HepG2 (cell line): ENCODE results near the gene GCHFR. TPM values are rescaled to one million over a fixed set of nuclear protein-coding genes. Genes with fewer than 3 reads are reported as not detected.

ENCODE experiments used
- ATAC-seq: fragments of 200-7000 bp; cut with Tn5 transposase; 3 replicates; pipeline ENCODE4 v1.9.1; 2020; ENCODE audit warnings: mild to moderate bottlenecking, moderate library complexity
- BruUV-seq: library from RNA; stranded (reverse); fragments of 400-500 nt; replicated peaks from 2 replicates; lab custom pipeline; 2021; lab: Mats Ljungman, UMichigan
- CTCF ChIA-PET: fragments of 300-600 bp; formaldehyde crosslinking; extraction: SDS; loops from one replicate; lab custom pipeline; 2021; ENCODE audit warnings: low total read pairs, inconsistent platforms, low intra/inter-chr PET ratio; lab: Yijun Ruan, JAX
- POLR2A ChIA-PET: fragments of 350-600 bp; sonication (Branson Sonifier 250); formaldehyde crosslinking; loops from one replicate; lab custom pipeline; 2020; ENCODE audit warnings: antibody characterized with exemption, inconsistent platforms; lab: Yijun Ruan, JAX
- DNase-seq: peaks from one replicate; pipeline ENCODE4 v3.0.0-alpha.2; 2015; ENCODE audit warnings: low spot score
- FAIRE-seq: peaks from 3 replicates; lab custom pipeline; 2011; peaks lifted over from hg19 to GRCh38; lab: Jason Lieb, UNC
- H2AFZ ChIP-seq: one replicate; pipeline ENCODE4 v1.6.1; 2011; ENCODE audit warnings: low read length, inconsistent platforms
- H3K27ac ChIP-seq: fragments of 300-600 bp; 3 replicates; pipeline ENCODE4 v1.8.0; 2011; ENCODE audit warnings: mixed run types, mild to moderate bottlenecking, mixed read lengths, low read length, inconsistent platforms; ENCODE audit not compliant: insufficient read depth; ENCODE audit errors: extremely low read length
- H3K27me3 ChIP-seq, 2 experiments: fragments of 200-600 bp in 1 of 2; 2 replicates in 1 of 2; 3 replicates in 1 of 2; pipeline versions ENCODE4 v1.6.0 to v1.8.0; 2011; ENCODE audit warnings: low read length in 2 of 2, mild to moderate bottlenecking in 2 of 2, moderate library complexity in 2 of 2, inconsistent platforms in 1 of 2; ENCODE audit not compliant: insufficient read depth in 2 of 2, control insufficient read depth in 1 of 2
- H3K36me3 ChIP-seq, 2 experiments: fragments of 200-600 bp in 1 of 2; replicated peaks in 1 of 2; 2 replicates in 1 of 2; 3 replicates in 1 of 2; pipeline versions ENCODE4 v1.5.1 to v1.8.0; 2011; ENCODE audit warnings: low read length in 2 of 2, inconsistent platforms in 1 of 2; ENCODE audit not compliant: insufficient read depth in 2 of 2, control insufficient read depth in 1 of 2
- H3K4me1 ChIP-seq: 2 replicates; pipeline ENCODE4 v1.5.1; 2012; ENCODE audit warnings: low read length, inconsistent platforms; ENCODE audit not compliant: insufficient read depth
- H3K4me2 ChIP-seq: 2 replicates; pipeline ENCODE4 v1.6.0; 2011; ENCODE audit warnings: low read depth, low read length, inconsistent platforms
- H3K4me3 ChIP-seq, 3 experiments: fragments of 200-600 bp in 1 of 3; sonication (generic), shearing (Covaris generic) in 1 of 3; replicated peaks in 1 of 3; 2 replicates each; pipeline ENCODE4 v1.5.1; 2011 to 2016; ENCODE audit warnings: low read length in 3 of 3, inconsistent platforms in 2 of 3, low read depth in 2 of 3, mild to moderate bottlenecking in 2 of 3, control low read depth in 1 of 3, mixed read lengths in 1 of 3; ENCODE audit not compliant: insufficient read depth in 1 of 3
- H3K79me2 ChIP-seq: one replicate; pipeline ENCODE4 v1.6.1; 2011; ENCODE audit warnings: low read length, inconsistent platforms; ENCODE audit not compliant: insufficient read depth
- H3K9ac ChIP-seq: 2 replicates; pipeline ENCODE4 v1.6.0; 2011; ENCODE audit warnings: mild to moderate bottlenecking, low read depth, low read length, inconsistent platforms; ENCODE audit not compliant: insufficient read depth
- H3K9me3 ChIP-seq: 2 replicates; pipeline ENCODE4 v1.5.1; 2012; ENCODE audit warnings: mild to moderate bottlenecking, low read length
- H4K20me1 ChIP-seq: 2 replicates; pipeline ENCODE4 v1.6.0; 2011; ENCODE audit warnings: inconsistent platforms, mild to moderate bottlenecking, low read length, moderate library complexity; ENCODE audit not compliant: insufficient read depth
- ARHGAP35 ChIP-seq: sonication (generic); formaldehyde crosslinking; IDR thresholded peaks from 2 replicates; pipeline ENCODE4 v1.9.0; 2022; ENCODE audit warnings: mild to moderate bottlenecking, inconsistent platforms, moderate library complexity, missing genetic modification reagents, borderline replicate concordance
- CHD4 ChIP-seq: fragments of 200-600 bp; sonication (generic); IDR thresholded peaks from 2 replicates; pipeline ENCODE4 v1.7.0; 2017; ENCODE audit warnings: mild to moderate bottlenecking, low read length, borderline replicate concordance
- FOXC1 ChIP-seq: sonication (generic); formaldehyde crosslinking; IDR thresholded peaks from 2 replicates; pipeline ENCODE4 v1.8.0; 2022; ENCODE audit warnings: mild to moderate bottlenecking, missing genetic modification reagents, borderline replicate concordance
- NFRKB ChIP-seq: fragments of 450-650 bp; IDR thresholded peaks from 2 replicates; pipeline ENCODE4 v1.6.1; 2017
- PAWR ChIP-seq: sonication (generic); formaldehyde crosslinking; IDR thresholded peaks from 2 replicates; pipeline ENCODE4 v1.4.0; 2020; ENCODE audit warnings: missing genetic modification reagents, mild to moderate bottlenecking, borderline replicate concordance
- STAT5B ChIP-seq: sonication (generic); formaldehyde crosslinking; IDR thresholded peaks from 2 replicates; pipeline ENCODE4 v1.4.0; 2020; ENCODE audit warnings: missing genetic modification reagents
- ZNF569 ChIP-seq: sonication (generic); formaldehyde crosslinking; IDR thresholded peaks from 2 replicates; pipeline ENCODE4 v1.5.0; 2020; ENCODE audit warnings: mild to moderate bottlenecking, missing genetic modification reagents, moderate library complexity, borderline replicate concordance
- WGBS: methylation state at CpG from one replicate; pipeline ENCODE4 v1.1.6; 2017; ENCODE audit warnings: low lambda C conversion rate; 5-methylcytosine and 5-hydroxymethylcytosine counted together
- in situ Hi-C: cut with HindIII; loops from 2 replicates; pipeline ENCODE4 v1.10.0; 2017; ENCODE audit warnings: low pct_unique_long_range_greater_than_20kb; ENCODE audit not compliant: extremely low pct_ligation_motif_present
- intact Hi-C: fragments of 100-400 bp; cut with micrococcal nuclease; formaldehyde crosslinking; loops from one replicate; pipeline ENCODE4 v1.10.0; 2022; ENCODE audit not compliant: unreplicated experiment
- polyA plus RNA-seq, 8 experiments: library from polyadenylated mRNA; depleted of rRNA in 3 of 8; stranded (reverse) in 7 of 8; unstranded in 1 of 8; fragments of >200 nt; fragmentation: Illumina TruSeq in 4 of 8; extraction: Trizol in 4 of 8; gene quantifications; 2 replicates each; pipeline versions ENCODE4 v1.2.1 to v1.2.3, GENCODE V29; 2011 to 2016; ENCODE audit warnings: low read depth in 4 of 8, missing spikeins in 1 of 8, mixed read lengths in 1 of 8; ENCODE audit not compliant: insufficient read depth in 1 of 8
- total RNA-seq, 5 experiments: library from RNA; depleted of rRNA; stranded (reverse); fragments of >200 nt; fragmentation: Illumina TruSeq; extraction: Trizol; gene quantifications; 2 replicates each; pipeline ENCODE4 v1.2.3, GENCODE V29; 2016; ENCODE audit warnings: low read depth in 1 of 5
- TF ChIP-seq, protein P1 (sequence below): sonication (generic); formaldehyde crosslinking; IDR thresholded peaks from 2 replicates; pipeline ENCODE4 v1.4.0; 2020; ENCODE audit warnings: missing genetic modification reagents, mild to moderate bottlenecking, borderline replicate concordance

The GCHFR gene
- total and polyA plus RNA-seq, 2 of the 13 experiments (the other 11 are each of a cell fraction or from before 2014, with no cell fraction given) = 51.5 to 92.4 TPM

- no peak for TF ChIP-seq FOXC1 (CRISPR knock-in tag)
- TF ChIP-seq STAT5B = no peak
- TF ChIP-seq NFRKB = no peak
These were observed 6.4 kb downstream of the GCHFR start (continued) for GRCh38 chr15:40770147-40770721.

DNA sequence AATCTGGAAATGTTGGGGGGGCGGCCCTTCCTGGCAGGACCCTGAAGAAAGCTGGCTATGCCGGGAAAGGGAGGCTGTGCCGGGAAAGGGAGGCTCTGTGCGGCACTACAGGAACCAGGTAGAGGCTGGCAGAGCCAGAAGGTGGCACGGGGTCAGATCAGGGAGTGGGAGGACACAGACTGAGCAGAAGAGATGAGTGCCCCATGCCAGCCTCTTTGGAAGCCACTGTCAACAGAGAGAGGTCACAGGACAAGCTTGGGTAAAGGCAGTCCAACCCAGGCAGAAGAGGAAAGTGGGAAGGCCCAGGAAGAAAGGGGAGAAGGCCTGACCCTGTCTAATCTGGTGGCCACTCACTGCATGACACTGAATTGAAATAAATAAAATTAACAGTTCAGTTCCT lies 7.4 kb downstream of the GCHFR start:
- FAIRE-seq (no peak), DNase-seq (no peak)
- CTCF ChIA-PET = no interaction called here

More for the DNA sequence above, 7.4 kb downstream of the GCHFR start:
- POLR2A ChIA-PET = interaction anchor here (1.8 kb wide), 1 partner anchor 8 kb away, joined by 6 read pairs; the partner anchor contains the start of gene GCHFR
- H3K27ac ChIP-seq = no peak overlapping the region
- peaks cover under 1% of the 10 kb centered on the region for H3K4me1 ChIP-seq
- no peaks in the 10 kb centered on the region for H3K79me2 ChIP-seq
- peaks cover 23 to 44% of the 10 kb centered on the region in 2 experiments; a peak in 4 of 5 replicates for H3K36me3 ChIP-seq
- no peaks in the 10 kb centered on the region for H3K27me3 ChIP-seq
- no peak overlapping the region for H2AFZ ChIP-seq
- no peaks in the 10 kb centered on the region for H4K20me1 ChIP-seq
- in situ Hi-C loops = no loop called here
- WGBS = 99% methylated on average over 4 of the region's 5 CpGs
- intact Hi-C loops = no loop called here
- no TSS peak for BruUV-seq
- no peak overlapping the region for H3K9ac ChIP-seq
- no peak overlapping the region for H3K4me3 ChIP-seq
- no peak for ATAC-seq
- no peak for TF ChIP-seq PAWR (CRISPR knock-in tag)
- TF ChIP-seq ARHGAP35 = no peak
- TF ChIP-seq ZNF569 (CRISPR knock-in tag) = no peak
- no peak for TF ChIP-seq CHD4
- TF ChIP-seq, protein P1, sequence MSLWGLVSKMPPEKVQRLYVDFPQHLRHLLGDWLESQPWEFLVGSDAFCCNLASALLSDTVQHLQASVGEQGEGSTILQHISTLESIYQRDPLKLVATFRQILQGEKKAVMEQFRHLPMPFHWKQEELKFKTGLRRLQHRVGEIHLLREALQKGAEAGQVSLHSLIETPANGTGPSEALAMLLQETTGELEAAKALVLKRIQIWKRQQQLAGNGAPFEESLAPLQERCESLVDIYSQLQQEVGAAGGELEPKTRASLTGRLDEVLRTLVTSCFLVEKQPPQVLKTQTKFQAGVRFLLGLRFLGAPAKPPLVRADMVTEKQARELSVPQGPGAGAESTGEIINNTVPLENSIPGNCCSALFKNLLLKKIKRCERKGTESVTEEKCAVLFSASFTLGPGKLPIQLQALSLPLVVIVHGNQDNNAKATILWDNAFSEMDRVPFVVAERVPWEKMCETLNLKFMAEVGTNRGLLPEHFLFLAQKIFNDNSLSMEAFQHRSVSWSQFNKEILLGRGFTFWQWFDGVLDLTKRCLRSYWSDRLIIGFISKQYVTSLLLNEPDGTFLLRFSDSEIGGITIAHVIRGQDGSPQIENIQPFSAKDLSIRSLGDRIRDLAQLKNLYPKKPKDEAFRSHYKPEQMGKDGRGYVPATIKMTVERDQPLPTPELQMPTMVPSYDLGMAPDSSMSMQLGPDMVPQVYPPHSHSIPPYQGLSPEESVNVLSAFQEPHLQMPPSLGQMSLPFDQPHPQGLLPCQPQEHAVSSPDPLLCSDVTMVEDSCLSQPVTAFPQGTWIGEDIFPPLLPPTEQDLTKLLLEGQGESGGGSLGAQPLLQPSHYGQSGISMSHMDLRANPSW (CRISPR knock-in tag) = no peak
- no peaks in the 10 kb centered on the region for H3K9me3 ChIP-seq
- H3K4me2 ChIP-seq = no peak overlapping the region
